ENCODE results near the gene EHMT1.
"Not testable (repeated sequence)": the region's sequence is repeated elsewhere in the genome, so short reads cannot be mapped to it uniquely, and the experiment has no call there.

DNA sequence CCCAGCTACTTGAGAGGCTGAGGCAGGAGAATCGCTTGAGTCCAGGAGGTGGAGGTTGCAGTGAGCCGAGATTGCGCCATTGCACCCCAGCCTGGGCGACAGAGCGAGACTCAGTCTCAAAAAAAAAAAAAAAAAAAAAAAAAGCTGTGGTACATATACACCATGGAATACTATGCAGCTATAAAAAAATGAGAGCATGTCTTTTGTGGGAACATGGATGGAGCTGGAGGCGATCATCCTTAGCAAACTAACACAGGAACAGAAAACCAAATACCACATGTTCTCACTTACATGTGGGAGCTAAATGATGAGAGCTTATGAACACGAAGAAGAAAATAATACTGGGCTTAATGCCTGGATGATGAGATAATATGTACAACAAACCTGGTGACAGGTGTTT, 22.2 kb upstream of the EHMT1 start:
- TF ChIP-seq, protein P1, sequence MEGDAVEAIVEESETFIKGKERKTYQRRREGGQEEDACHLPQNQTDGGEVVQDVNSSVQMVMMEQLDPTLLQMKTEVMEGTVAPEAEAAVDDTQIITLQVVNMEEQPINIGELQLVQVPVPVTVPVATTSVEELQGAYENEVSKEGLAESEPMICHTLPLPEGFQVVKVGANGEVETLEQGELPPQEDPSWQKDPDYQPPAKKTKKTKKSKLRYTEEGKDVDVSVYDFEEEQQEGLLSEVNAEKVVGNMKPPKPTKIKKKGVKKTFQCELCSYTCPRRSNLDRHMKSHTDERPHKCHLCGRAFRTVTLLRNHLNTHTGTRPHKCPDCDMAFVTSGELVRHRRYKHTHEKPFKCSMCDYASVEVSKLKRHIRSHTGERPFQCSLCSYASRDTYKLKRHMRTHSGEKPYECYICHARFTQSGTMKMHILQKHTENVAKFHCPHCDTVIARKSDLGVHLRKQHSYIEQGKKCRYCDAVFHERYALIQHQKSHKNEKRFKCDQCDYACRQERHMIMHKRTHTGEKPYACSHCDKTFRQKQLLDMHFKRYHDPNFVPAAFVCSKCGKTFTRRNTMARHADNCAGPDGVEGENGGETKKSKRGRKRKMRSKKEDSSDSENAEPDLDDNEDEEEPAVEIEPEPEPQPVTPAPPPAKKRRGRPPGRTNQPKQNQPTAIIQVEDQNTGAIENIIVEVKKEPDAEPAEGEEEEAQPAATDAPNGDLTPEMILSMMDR (IDR thresholded peaks at IDR 0.05; ENCODE audit: insufficient read depth, low read depth, low read length): not testable (repeated sequence)
- TF ChIP-seq EZH2 (IDR thresholded peaks at IDR 0.05; ENCODE audit: insufficient read depth, low read length): not testable (repeated sequence)

All from astrocyte (in vitro differentiated cells and primary cell).